K562 (cell line): ENCODE data around the gene LBP. TPM values are rescaled to one million over a fixed set of nuclear protein-coding genes. Genes with fewer than 3 reads are reported as not detected.

Experiments used
- ATAC-seq: fragments of 200-7000 bp; cut with Tn5 transposase; 3 replicates; pipeline ENCODE4 v1.9.1; 2020; ENCODE audit warnings: moderate library complexity
- BruUV-seq: library from RNA; stranded (reverse); fragments of 400-500 nt; replicated peaks from 2 replicates; lab custom pipeline; 2021; lab: Mats Ljungman, UMichigan
- CTCF ChIA-PET: fragments of 300-600 bp; formaldehyde crosslinking; extraction: SDS; loops from one replicate; lab custom pipeline; 2021; ENCODE audit warnings: low intra/inter-chr PET ratio; lab: Yijun Ruan, JAX
- POLR2A ChIA-PET: fragments of 300-600, 350-650 bp; sonication (Branson Sonifier 250); formaldehyde crosslinking; extraction: SDS; loops from one replicate; lab custom pipeline; 2021; ENCODE audit warnings: antibody characterized with exemption, inconsistent platforms; lab: Yijun Ruan, JAX
- DNase-seq, 4 experiments: peaks; one replicate each; pipeline versions ENCODE4 v3.0.0 to v3.0.0-alpha.2; 2011 to 2018; ENCODE audit warnings: low spot score in 3 of 4, mixed read lengths in 3 of 4; ENCODE audit errors: extremely low read depth in 1 of 4
- FAIRE-seq: peaks from 2 replicates; lab custom pipeline; 2011; peaks lifted over from hg19 to GRCh38; lab: Jason Lieb, UNC
- H2AFZ ChIP-seq: 2 replicates; pipeline ENCODE4 v1.6.0; 2011; ENCODE audit warnings: low read depth, low read length, control low read depth, inconsistent platforms
- H3K27ac ChIP-seq: fragments of 200-600 bp; 3 replicates; pipeline ENCODE4 v1.8.0; 2011; ENCODE audit warnings: low read depth, mild to moderate bottlenecking, control low read depth, inconsistent platforms, low read length, moderate library complexity, mixed read lengths; ENCODE audit errors: extremely low read depth
- H3K27me3 ChIP-seq, 2 experiments: fragments of 300-600 bp in 1 of 2; 2 replicates in 1 of 2; 3 replicates in 1 of 2; pipeline versions ENCODE4 v1.6.0 to v1.8.0; 2011; ENCODE audit warnings: inconsistent platforms in 2 of 2, low read length in 2 of 2, mild to moderate bottlenecking in 1 of 2, mixed read lengths in 1 of 2, moderate library complexity in 1 of 2; ENCODE audit not compliant: control insufficient read depth in 2 of 2, insufficient read depth in 2 of 2
- H3K36me3 ChIP-seq: fragments of 300-600 bp; 3 replicates; pipeline ENCODE4 v1.8.0; 2011; ENCODE audit warnings: mild to moderate bottlenecking, low read length, inconsistent platforms; ENCODE audit not compliant: control insufficient read depth, insufficient read depth
- H3K4me1 ChIP-seq, 2 experiments: fragments of 200-600 bp in 1 of 2; replicated peaks in 1 of 2; 2 replicates in 1 of 2; 3 replicates in 1 of 2; pipeline versions ENCODE4 v1.5.1 to v1.8.0; 2011; ENCODE audit warnings: inconsistent platforms in 2 of 2, low read length in 2 of 2, mild to moderate bottlenecking in 1 of 2, mixed read lengths in 1 of 2, moderate library complexity in 1 of 2; ENCODE audit not compliant: control insufficient read depth in 2 of 2, insufficient read depth in 2 of 2
- H3K4me2 ChIP-seq: 2 replicates; pipeline ENCODE4 v1.6.1; 2011; ENCODE audit warnings: low read length, control low read depth, inconsistent platforms, mixed read lengths; ENCODE audit not compliant: insufficient read depth
- H3K4me3 ChIP-seq: fragments of 200-600 bp; sonication (generic), shearing (Covaris generic); 2 replicates; pipeline ENCODE4 v1.5.1; 2016; ENCODE audit warnings: control low read depth, inconsistent platforms
- H3K79me2 ChIP-seq: fragments of 200-600 bp; 3 replicates; pipeline ENCODE4 v1.8.0; 2011; ENCODE audit warnings: low read length, inconsistent platforms; ENCODE audit not compliant: control insufficient read depth, insufficient read depth
- H3K9ac ChIP-seq, 2 experiments: 2 replicates each; pipeline versions ENCODE4 v1.6.0 to v1.6.1; 2011; ENCODE audit warnings: low read depth in 2 of 2, low read length in 2 of 2, control low read depth in 1 of 2, inconsistent platforms in 1 of 2, mild to moderate bottlenecking in 1 of 2, mixed read lengths in 1 of 2; ENCODE audit not compliant: insufficient read depth in 1 of 2
- H3K9me1 ChIP-seq: one replicate; pipeline ENCODE4 v1.6.0; 2011; ENCODE audit warnings: inconsistent platforms, mild to moderate bottlenecking, low read length, moderate library complexity; ENCODE audit not compliant: control insufficient read depth, insufficient read depth
- H3K9me3 ChIP-seq: replicated peaks from 2 replicates; pipeline ENCODE4 v1.5.1; 2011; ENCODE audit warnings: low read depth, low read length, inconsistent platforms; ENCODE audit not compliant: control insufficient read depth, insufficient read depth
- H4K20me1 ChIP-seq: replicated peaks from 2 replicates; pipeline ENCODE4 v1.6.1; 2011; ENCODE audit warnings: low read length, inconsistent platforms, mixed read lengths; ENCODE audit not compliant: control insufficient read depth, insufficient read depth
- BMI1 ChIP-seq: fragments of 150-350 bp; IDR thresholded peaks from 2 replicates; pipeline ENCODE4 v1.6.1; 2014; ENCODE audit warnings: low read length
- FOXM1 ChIP-seq, 2 experiments: fragments of 450-650 bp in 1 of 2; sonication (generic) in 1 of 2; formaldehyde crosslinking in 1 of 2; IDR thresholded peaks; 2 replicates each; pipeline versions ENCODE4 v1.6.1 to v1.9.0; 2017 to 2022; ENCODE audit warnings: low read depth in 2 of 2, mild to moderate bottlenecking in 2 of 2, missing genetic modification reagents in 1 of 2, moderate library complexity in 1 of 2
- HMBOX1 ChIP-seq: sonication (generic); IDR thresholded peaks from 2 replicates; pipeline ENCODE4 v1.6.1; 2016
- ILK ChIP-seq: fragments of 450-650 bp; IDR thresholded peaks from 2 replicates; pipeline ENCODE4 v1.6.1; 2016; ENCODE audit warnings: missing genetic modification characterization, low read depth, mild to moderate bottlenecking, missing compliant biosample characterization, moderate library complexity, borderline replicate concordance
- KDM5B ChIP-seq: fragments of 200-600 bp; sonication (generic); IDR thresholded peaks from 2 replicates; pipeline ENCODE4 v1.6.1; 2012; ENCODE audit warnings: low read depth, mild to moderate bottlenecking, moderate library complexity, low read length, control low read depth, inconsistent platforms; ENCODE audit not compliant: insufficient replicate concordance
- MAZ ChIP-seq, 2 experiments: fragments of 450-650 bp in 1 of 2; sonication (generic) in 1 of 2; formaldehyde crosslinking; IDR thresholded peaks in 1 of 2; conservative IDR thresholded peaks in 1 of 2; 2 replicates each; pipeline versions ENCODE4 v1.4.0 to v1.5.0; 2020; ENCODE audit warnings: mild to moderate bottlenecking in 1 of 2, missing genetic modification reagents in 1 of 2
- NCOR1 ChIP-seq: fragments of 450-650 bp; IDR thresholded peaks from 2 replicates; pipeline ENCODE4 v1.6.1; 2016; ENCODE audit warnings: mild to moderate bottlenecking, moderate library complexity
- PRMT5 ChIP-seq: sonication (generic); formaldehyde crosslinking; IDR thresholded peaks from 2 replicates; pipeline ENCODE4 v1.5.0; 2020; ENCODE audit warnings: missing genetic modification reagents
- SMAD3 ChIP-seq: fragments of 450-650 bp; formaldehyde crosslinking; conservative IDR thresholded peaks from 2 replicates; pipeline ENCODE4 v1.4.0; 2020; ENCODE audit warnings: mild to moderate bottlenecking
- SRSF9 ChIP-seq: fragments of 200-400 bp; formaldehyde crosslinking; IDR thresholded peaks from 2 replicates; pipeline ENCODE4 v1.6.1; 2017; ENCODE audit warnings: low read depth, low read length, borderline replicate concordance
- ZBED1 ChIP-seq: IDR thresholded peaks from 2 replicates; pipeline ENCODE4 v1.6.1; 2014
- ZNF12 ChIP-seq: sonication (generic); formaldehyde crosslinking; IDR thresholded peaks from 2 replicates; pipeline ENCODE4 v1.4.0; 2020; ENCODE audit warnings: mild to moderate bottlenecking, missing genetic modification reagents
- ZNF41 ChIP-seq: fragments of 250-450 bp; sonication (Bioruptor Pico); conservative IDR thresholded peaks from 2 replicates; pipeline ENCODE4 v1.4.0; 2020; ENCODE audit warnings: mild to moderate bottlenecking
- WGBS: fragments of 100-300 bp; shearing (Covaris generic); methylation state at CpG from one replicate; pipeline ENCODE4 v1.1.6; 2016; ENCODE audit warnings: low coverage, mixed read lengths; ENCODE audit not compliant: insufficient coverage; ENCODE audit errors: missing lambda C conversion rate; 5-methylcytosine and 5-hydroxymethylcytosine counted together
- in situ Hi-C: fragments of 300-500 bp; cut with MboI; formaldehyde crosslinking; loops from 4 replicates; pipeline ENCODE4 v1.15.0; 2018; ENCODE audit warnings: inconsistent platforms, mixed read lengths
- intact Hi-C: fragments of 100-400 bp; cut with micrococcal nuclease; formaldehyde crosslinking; loops from 2 replicates; pipeline ENCODE4 v1.14.2; 2022
- polyA plus RNA-seq, 8 experiments: library from polyadenylated mRNA; depleted of rRNA in 4 of 8; stranded (reverse) in 5 of 8; unstranded in 3 of 8; fragments of >200 nt; fragmentation: Nextera tagmentation in 2 of 8; fragmentation: Illumina TruSeq in 1 of 8; extraction: Ambion mirVana in 2 of 8; extraction: Trizol in 1 of 8; gene quantifications; 2 replicates each; pipeline versions ENCODE4 v1.2.1 to v1.2.3, GENCODE V29; 2011 to 2014; ENCODE audit warnings: inconsistent platforms in 1 of 8, missing spikeins in 1 of 8
- total RNA-seq, 7 experiments: library from RNA; depleted of rRNA in 6 of 7; stranded (reverse); fragments of >200 nt in 6 of 7; fragmentation: Illumina TruSeq in 2 of 7; extraction: Trizol in 2 of 7; gene quantifications; 2 replicates each; pipeline versions ENCODE4 v1.2.1 to v1.2.3, GENCODE V29; 2011 to 2021; ENCODE audit warnings: low replicate concordance in 1 of 7

The LBP gene
- total and polyA plus RNA-seq, 9 of the 15 experiments (the other 6 are each of a cell fraction or from before 2014, with no cell fraction given), result 0.06 to 0.31 (median 0.09) TPM; not detected in 3

DNA sequence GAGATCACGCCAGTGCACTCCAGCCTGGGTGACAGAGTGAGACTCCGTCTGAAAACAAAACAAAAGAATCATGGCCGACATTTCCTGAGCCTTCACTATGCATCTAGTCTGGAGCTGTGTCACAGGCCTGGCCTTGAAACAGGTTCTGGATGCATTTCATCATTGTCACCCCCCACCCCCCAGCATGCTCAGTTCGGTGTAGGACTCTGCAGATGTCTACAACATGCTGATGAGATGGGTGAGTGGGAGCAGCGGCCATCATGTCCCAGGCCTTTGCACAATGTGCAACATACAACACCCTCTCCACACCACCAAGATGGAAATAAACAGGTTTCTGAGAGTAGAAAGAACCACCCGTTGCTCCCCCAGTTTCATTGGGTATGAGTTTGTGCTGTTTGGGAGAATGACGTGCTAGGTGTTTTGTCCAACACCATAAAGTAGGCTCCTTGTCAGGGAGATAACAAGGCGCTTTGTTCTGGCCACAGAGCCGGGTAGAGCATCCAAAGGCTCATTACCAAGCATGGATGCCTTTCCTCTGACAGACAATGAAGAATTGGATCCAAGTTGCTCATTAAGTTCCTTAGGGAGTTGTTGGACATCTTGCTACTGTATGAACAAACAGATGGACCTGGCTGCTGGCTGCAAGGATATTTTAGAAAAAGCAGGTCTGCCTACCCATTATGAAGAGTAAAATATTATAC is 66.7 kb downstream of the LBP start:
- H3K4me3 ChIP-seq, result no peak overlapping the region
- no peaks in the 10 kb centered on the region for H3K9me1 ChIP-seq
- FAIRE-seq, result no peak
- no peak for ATAC-seq
- no peaks in the 10 kb centered on the region for H3K27me3 ChIP-seq
- H2AFZ ChIP-seq, result no peak overlapping the region
- H4K20me1 ChIP-seq, result no peaks in the 10 kb centered on the region
- no peak overlapping the region for H3K4me2 ChIP-seq
- H3K36me3 ChIP-seq, result peaks cover 33% of the 10 kb centered on the region
- H3K4me1 ChIP-seq, result no peaks in the 10 kb centered on the region
- no peak overlapping the region for H3K27ac ChIP-seq
- H3K79me2 ChIP-seq, result no peaks in the 10 kb centered on the region
- H3K9ac ChIP-seq, result no peak overlapping the region
- no peak for DNase-seq
- 80% methylated on average over 8 of the region's 9 CpGs for WGBS
- intact Hi-C loops, result no loop called here
- in situ Hi-C loops, result loop anchor here (5.0 kb wide), 1 partner anchor 71 kb away; no protein-coding TSS in a partner anchor
- TF ChIP-seq NCOR1, result no peak
- TF ChIP-seq MAZ (CRISPR knock-in tag; conservative IDR thresholded peaks at IDR 0.05 in 1 of 2, IDR thresholded peaks at IDR 0.05 in 1 of 2), result no peak
- TF ChIP-seq FOXM1 (IDR thresholded peaks at IDR 0.05; ENCODE audit: low read depth), result no peak
- no peak for TF ChIP-seq FOXM1 (CRISPR knock-in tag; IDR thresholded peaks at IDR 0.05; ENCODE audit: low read depth)
- no peak for TF ChIP-seq KDM5B
- TF ChIP-seq ZNF12, result no peak
- TF ChIP-seq SMAD3 (CRISPR knock-in tag), result no peak
- no peak for TF ChIP-seq ZBED1
- no peak for TF ChIP-seq BMI1
- no peak for TF ChIP-seq ZNF41 (CRISPR knock-in tag)
- no peak for TF ChIP-seq SRSF9
- TF ChIP-seq HMBOX1, result no peak
- TF ChIP-seq PRMT5, result no peak
- no peak for TF ChIP-seq ILK (tag)
- H3K9me3 ChIP-seq, result no peaks in the 10 kb centered on the region
- CTCF ChIA-PET, result no interaction called here
- BruUV-seq, result no TSS peak
- POLR2A ChIA-PET, result no interaction called here
